SU-DHL-6 (cell line): ENCODE measurements around the gene CALHM2.

Experiments used
- CTCF ChIP-seq: fragments of 200-600 bp; sonication (generic); IDR thresholded peaks from one replicate; pipeline ENCODE4 v1.5.1; 2017; ENCODE audit warnings: antibody characterized with exemption, mild to moderate bottlenecking, low read length, moderate library complexity; ENCODE audit not compliant: insufficient read depth, poor library complexity, severe bottlenecking
- EZH2phosphoT487 ChIP-seq: fragments of 200-600 bp; sonication (generic), shearing (Covaris generic); conservative IDR thresholded peaks from 2 replicates; pipeline ENCODE4 v1.6.1; 2018; ENCODE audit warnings: mild to moderate bottlenecking, antibody characterized with exemption, low read length, moderate library complexity, mixed read lengths

DNA sequence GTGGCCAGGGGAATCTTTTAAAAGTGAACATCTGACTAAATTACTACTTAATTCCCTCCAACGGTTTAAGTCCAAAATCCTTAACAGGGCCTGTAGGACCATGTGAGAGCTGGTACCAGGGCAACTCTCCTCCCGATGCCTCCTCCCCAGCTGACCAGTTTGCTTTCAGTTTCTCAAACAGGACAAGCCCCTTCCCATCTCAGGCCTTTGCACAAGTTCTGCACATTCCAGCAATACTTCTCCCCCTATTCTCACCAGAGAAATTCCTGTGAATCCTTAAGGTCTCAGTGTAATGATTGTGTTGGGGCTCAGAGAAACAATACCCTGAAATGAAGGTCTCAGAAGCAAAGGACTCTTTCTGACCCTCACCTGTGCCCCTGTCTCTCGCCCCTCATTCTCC is 14.6 kb upstream of the CALHM2 start:
- TF ChIP-seq CTCF (no peak), EZH2phosphoT487 (no peak)
